Measurements from ENCODE around the gene FMN2.

FMN2 gene

DNA sequence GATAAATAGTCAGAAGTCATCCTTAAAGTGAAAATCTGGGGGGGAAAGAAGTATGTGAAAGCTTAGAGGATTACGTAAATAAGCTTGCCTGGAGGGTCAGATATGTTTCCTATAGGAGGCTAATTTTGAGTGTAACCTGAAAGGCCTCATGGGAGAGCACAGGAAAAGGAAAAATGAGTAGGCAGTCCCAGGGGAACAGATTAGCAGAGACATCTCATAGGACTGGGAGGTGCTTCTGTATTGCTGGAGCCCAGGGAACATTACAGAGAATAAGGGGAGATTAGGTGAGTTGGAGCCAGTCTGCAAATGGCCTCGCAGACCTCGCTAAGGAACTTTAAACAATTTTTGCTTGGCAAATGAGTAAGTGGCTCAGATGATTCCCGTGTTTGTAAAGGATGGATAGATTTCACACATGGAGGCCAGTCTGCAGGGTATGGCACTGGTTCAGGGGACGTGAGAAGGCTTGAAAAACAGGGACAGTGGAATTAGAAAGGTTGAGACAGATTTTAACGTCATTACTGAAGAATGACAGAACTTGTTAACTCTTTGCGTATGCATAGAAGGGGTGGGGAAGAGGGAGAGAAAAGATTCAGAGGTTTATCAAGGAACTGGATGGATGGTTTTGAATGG is 371.2 kb downstream of the FMN2 start:
- H3K4me3 ChIP-seq (ENCODE audit: control insufficient read depth in 1 of 7, extremely low read depth in 1 of 7, insufficient read depth in 4 of 7, low read depth in 2 of 7, low read length in 6 of 7) = no peak overlapping the region
- ChIA-PET POLR2A (no interaction called here), CTCF (interaction anchor here (1.3 kb wide), 1 partner anchor 8 kb away, joined by 4 read pairs; no protein-coding TSS in a partner anchor)
- H3K27me3 ChIP-seq (replicated peaks in 2 of 5; ENCODE audit: control insufficient read depth in 4 of 5, insufficient read depth in 5 of 5, low read length in 4 of 5) = peaks cover 0 to 6% (median 4%) of the 10 kb centered on the region in 5 experiments
- no peak for DNase-seq
- WGBS (ENCODE audit: insufficient coverage) = 92% methylated on average over 6 of the region's 7 CpGs
- H3K27ac ChIP-seq (ENCODE audit: insufficient read depth in 1 of 2, low read depth in 1 of 2, low read length in 2 of 2, poor library complexity in 1 of 2, severe bottlenecking in 2 of 2) = no peak overlapping the region
- H3K9me3 ChIP-seq (ENCODE audit: control extremely low read depth in 1 of 5, control insufficient read depth in 4 of 5, insufficient read depth in 2 of 5, low read depth in 1 of 5, low read length in 4 of 5) = no peaks in the 10 kb centered on the region
- H3K36me3 ChIP-seq (ENCODE audit: control insufficient read depth in 4 of 4, insufficient read depth in 4 of 4, low read length in 3 of 4) = no peaks in the 10 kb centered on the region
- H3K4me1 ChIP-seq (ENCODE audit: control extremely low read depth in 1 of 4, control insufficient read depth in 4 of 4, insufficient read depth in 4 of 4, low read length in 3 of 4) = no peaks in the 10 kb centered on the region

DNA sequence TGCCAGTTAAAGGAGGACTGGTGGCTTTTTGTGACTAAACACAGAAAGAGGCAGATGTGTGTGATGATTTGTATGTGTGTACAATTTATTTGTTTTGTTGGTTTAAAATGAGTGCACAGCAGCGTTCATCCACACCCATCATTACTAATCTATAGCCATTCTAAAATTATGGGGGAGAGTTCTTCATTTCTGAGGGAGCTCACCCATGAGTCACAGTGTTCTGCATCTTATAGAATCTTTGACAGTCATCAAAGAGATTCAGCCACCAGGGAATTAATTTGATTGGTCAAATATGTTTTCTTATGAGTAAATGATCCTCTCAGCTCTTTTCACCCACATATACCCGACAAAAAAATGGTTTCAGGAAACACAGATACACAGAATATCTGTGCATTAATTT is 372.4 kb downstream of the FMN2 start:
- no peak overlapping the region for H3K4me3 ChIP-seq (ENCODE audit: control insufficient read depth in 1 of 7, extremely low read depth in 1 of 7, insufficient read depth in 4 of 7, low read depth in 2 of 7, low read length in 6 of 7)
- no peak for DNase-seq
- WGBS (ENCODE audit: insufficient coverage) = no CpG with 5 or more reads among the region's 2 CpGs
- no peaks in the 10 kb centered on the region for H3K4me1 ChIP-seq (ENCODE audit: control extremely low read depth in 1 of 4, control insufficient read depth in 4 of 4, insufficient read depth in 4 of 4, low read length in 3 of 4)
- POLR2A ChIA-PET = no interaction called here
- CTCF ChIA-PET = interaction anchor here (1.1 to 1.3 kb wide), 2 partner anchors 9 to 18 kb away, joined by 3 to 4 read pairs; no protein-coding TSS in a partner anchor
- H3K36me3 ChIP-seq (ENCODE audit: control insufficient read depth in 4 of 4, insufficient read depth in 4 of 4, low read length in 3 of 4) = no peaks in the 10 kb centered on the region
- H3K9me3 ChIP-seq (ENCODE audit: control extremely low read depth in 1 of 5, control insufficient read depth in 4 of 5, insufficient read depth in 2 of 5, low read depth in 1 of 5, low read length in 4 of 5) = no peaks in the 10 kb centered on the region
- peaks cover 0 to 6% (median 4%) of the 10 kb centered on the region in 5 experiments for H3K27me3 ChIP-seq (replicated peaks in 2 of 5; ENCODE audit: control insufficient read depth in 4 of 5, insufficient read depth in 5 of 5, low read length in 4 of 5)
- H3K27ac ChIP-seq (ENCODE audit: insufficient read depth in 1 of 2, low read depth in 1 of 2, low read length in 2 of 2, poor library complexity in 1 of 2, severe bottlenecking in 2 of 2) = no peak overlapping the region

DNA sequence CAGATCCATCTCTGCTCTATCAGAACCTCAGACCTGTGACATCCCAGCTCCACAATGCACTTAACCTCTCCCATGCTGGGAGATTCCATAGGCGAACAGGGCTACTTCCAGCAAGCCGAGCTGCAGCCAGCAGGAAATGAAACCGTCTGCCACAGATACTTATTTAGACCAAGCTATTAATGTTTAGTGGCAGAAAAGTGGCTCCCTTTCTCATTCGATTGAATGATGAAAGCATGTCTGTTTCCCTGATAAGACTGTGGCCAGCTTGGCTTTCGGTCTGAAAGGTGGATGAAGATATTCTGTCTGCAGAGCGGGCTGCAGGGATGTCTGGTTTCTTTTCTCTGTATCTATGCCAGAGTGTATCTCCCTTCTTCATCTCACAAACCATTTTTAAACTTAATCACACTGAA is 373.9 kb downstream of the FMN2 start:
- ChIA-PET POLR2A (interaction anchor here (0.6 kb wide), 1 partner anchor 270 kb away, joined by 3 read pairs; no protein-coding TSS in a partner anchor), CTCF (no interaction called here)
- Histone ChIP-seq H3K27ac (ENCODE audit: insufficient read depth in 1 of 2, low read depth in 1 of 2, low read length in 2 of 2, poor library complexity in 1 of 2, severe bottlenecking in 2 of 2) (no peak overlapping the region), H3K36me3 (ENCODE audit: control insufficient read depth in 4 of 4, insufficient read depth in 4 of 4, low read length in 3 of 4) (no peaks in the 10 kb centered on the region), H3K4me3 (ENCODE audit: control insufficient read depth in 1 of 7, extremely low read depth in 1 of 7, insufficient read depth in 4 of 7, low read depth in 2 of 7, low read length in 6 of 7) (no peak overlapping the region), H3K4me1 (ENCODE audit: control extremely low read depth in 1 of 4, control insufficient read depth in 4 of 4, insufficient read depth in 4 of 4, low read length in 3 of 4) (no peaks in the 10 kb centered on the region), H3K9me3 (ENCODE audit: control extremely low read depth in 1 of 5, control insufficient read depth in 4 of 5, insufficient read depth in 2 of 5, low read depth in 1 of 5, low read length in 4 of 5) (no peaks in the 10 kb centered on the region), H3K27me3 (replicated peaks in 2 of 5; ENCODE audit: control insufficient read depth in 4 of 5, insufficient read depth in 5 of 5, low read length in 4 of 5) (peaks cover 0 to 6% (median 4%) of the 10 kb centered on the region in 5 experiments)
- 38% methylated on average over 2 of the region's 6 CpGs for WGBS (ENCODE audit: insufficient coverage)
- DNase-seq = no peak

DNA sequence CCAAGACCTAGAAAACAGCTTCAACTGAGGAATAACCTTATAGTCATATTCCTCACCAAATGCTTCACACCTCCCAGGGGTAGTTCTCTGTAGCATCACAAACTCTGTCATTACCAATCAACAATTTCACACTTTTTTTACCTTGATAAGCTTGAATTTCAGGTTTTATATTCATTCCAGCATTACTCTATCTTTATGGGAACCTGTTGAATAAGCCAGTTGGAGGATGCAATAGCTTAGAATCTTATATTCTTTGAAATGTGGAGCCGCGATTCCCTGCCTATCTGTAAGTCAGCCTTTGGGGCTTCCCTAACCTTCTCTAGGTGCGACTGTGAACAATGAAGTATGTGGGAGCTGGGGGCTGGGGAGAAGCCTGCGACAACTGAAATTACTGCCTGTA is 374.8 kb downstream of the FMN2 start:
- WGBS (ENCODE audit: insufficient coverage) = 83% methylated on average over 4 of the region's 4 CpGs
- H3K27me3 ChIP-seq (replicated peaks in 2 of 5; ENCODE audit: control insufficient read depth in 4 of 5, insufficient read depth in 5 of 5, low read length in 4 of 5) = peaks cover 0 to 6% (median 0%) of the 10 kb centered on the region in 5 experiments
- ChIA-PET CTCF (no interaction called here), POLR2A (no interaction called here)
- DNase-seq = no peak
- no peaks in the 10 kb centered on the region for H3K4me1 ChIP-seq (ENCODE audit: control extremely low read depth in 1 of 4, control insufficient read depth in 4 of 4, insufficient read depth in 4 of 4, low read length in 3 of 4)
- H3K27ac ChIP-seq (ENCODE audit: insufficient read depth in 1 of 2, low read depth in 1 of 2, low read length in 2 of 2, poor library complexity in 1 of 2, severe bottlenecking in 2 of 2) = no peak overlapping the region
- no peak overlapping the region for H3K4me3 ChIP-seq (ENCODE audit: control insufficient read depth in 1 of 7, extremely low read depth in 1 of 7, insufficient read depth in 4 of 7, low read depth in 2 of 7, low read length in 6 of 7)
- no peaks in the 10 kb centered on the region for H3K36me3 ChIP-seq (ENCODE audit: control insufficient read depth in 4 of 4, insufficient read depth in 4 of 4, low read length in 3 of 4)
- no peaks in the 10 kb centered on the region for H3K9me3 ChIP-seq (ENCODE audit: control extremely low read depth in 1 of 5, control insufficient read depth in 4 of 5, insufficient read depth in 2 of 5, low read depth in 1 of 5, low read length in 4 of 5)

DNA sequence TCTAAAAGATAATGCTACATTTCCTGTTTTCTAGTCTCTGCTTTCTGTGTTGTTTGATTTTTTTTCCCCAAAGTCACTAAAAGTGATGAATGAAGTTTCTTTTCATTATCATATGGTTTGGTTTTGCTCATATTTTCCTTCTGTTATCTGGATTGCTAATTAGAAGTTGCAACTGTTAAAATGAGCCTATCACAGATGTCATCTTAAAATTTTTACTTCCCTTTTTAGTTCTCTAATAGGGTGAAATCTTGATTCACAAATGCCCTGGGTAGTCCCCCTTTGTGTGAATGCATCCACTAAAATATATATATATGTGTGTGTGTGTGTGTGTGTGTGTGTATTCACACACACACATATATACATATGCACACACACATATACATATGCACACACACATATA is 376.2 kb downstream of the FMN2 start:
- H3K36me3 ChIP-seq (ENCODE audit: control insufficient read depth in 4 of 4, insufficient read depth in 4 of 4, low read length in 3 of 4) = no peaks in the 10 kb centered on the region
- H3K27ac ChIP-seq (ENCODE audit: insufficient read depth in 1 of 2, low read depth in 1 of 2, low read length in 2 of 2, poor library complexity in 1 of 2, severe bottlenecking in 2 of 2) = no peak overlapping the region
- H3K9me3 ChIP-seq (ENCODE audit: control extremely low read depth in 1 of 5, control insufficient read depth in 4 of 5, insufficient read depth in 2 of 5, low read depth in 1 of 5, low read length in 4 of 5) = no peaks in the 10 kb centered on the region
- DNase-seq = no peak
- POLR2A ChIA-PET = no interaction called here
- CTCF ChIA-PET = no interaction called here
- no peak overlapping the region for H3K4me3 ChIP-seq (ENCODE audit: control insufficient read depth in 1 of 7, extremely low read depth in 1 of 7, insufficient read depth in 4 of 7, low read depth in 2 of 7, low read length in 6 of 7)
- H3K27me3 ChIP-seq (replicated peaks in 2 of 5; ENCODE audit: control insufficient read depth in 4 of 5, insufficient read depth in 5 of 5, low read length in 4 of 5) = peaks cover 0 to 6% (median 0%) of the 10 kb centered on the region in 5 experiments
- no peaks in the 10 kb centered on the region for H3K4me1 ChIP-seq (ENCODE audit: control extremely low read depth in 1 of 4, control insufficient read depth in 4 of 4, insufficient read depth in 4 of 4, low read length in 3 of 4)

DNA sequence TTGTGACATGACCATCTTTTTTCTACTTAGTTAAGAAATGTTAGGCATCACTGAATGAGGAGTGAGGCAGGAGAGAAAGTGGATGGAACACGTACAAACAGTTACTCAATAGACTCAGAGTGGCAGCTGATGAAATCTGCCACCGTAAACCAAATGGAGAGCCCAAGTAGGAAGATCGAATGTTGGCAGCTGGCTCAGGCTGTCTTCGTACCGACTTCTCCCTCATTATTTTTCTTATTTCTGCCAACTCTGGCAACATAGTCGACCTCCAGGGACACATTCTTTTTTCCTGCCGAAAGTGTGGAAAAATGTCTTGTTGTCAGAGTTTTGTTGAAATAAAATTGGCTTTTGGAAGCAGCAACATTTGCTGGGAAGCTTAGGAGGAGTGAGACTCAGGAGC is 377.0 kb downstream of the FMN2 start:
- Histone ChIP-seq H3K9me3 (ENCODE audit: control extremely low read depth in 1 of 5, control insufficient read depth in 4 of 5, insufficient read depth in 2 of 5, low read depth in 1 of 5, low read length in 4 of 5) (no peaks in the 10 kb centered on the region), H3K27me3 (replicated peaks in 2 of 5; ENCODE audit: control insufficient read depth in 4 of 5, insufficient read depth in 5 of 5, low read length in 4 of 5) (peaks cover 0 to 6% (median 0%) of the 10 kb centered on the region in 5 experiments), H3K4me3 (ENCODE audit: control insufficient read depth in 1 of 7, extremely low read depth in 1 of 7, insufficient read depth in 4 of 7, low read depth in 2 of 7, low read length in 6 of 7) (no peak overlapping the region), H3K4me1 (ENCODE audit: control extremely low read depth in 1 of 4, control insufficient read depth in 4 of 4, insufficient read depth in 4 of 4, low read length in 3 of 4) (no peaks in the 10 kb centered on the region), H3K27ac (ENCODE audit: insufficient read depth in 1 of 2, low read depth in 1 of 2, low read length in 2 of 2, poor library complexity in 1 of 2, severe bottlenecking in 2 of 2) (no peak overlapping the region), H3K36me3 (ENCODE audit: control insufficient read depth in 4 of 4, insufficient read depth in 4 of 4, low read length in 3 of 4) (no peaks in the 10 kb centered on the region)
- 93% methylated on average over 7 of the region's 7 CpGs for whole genome bisulfite sequencing (ENCODE audit: insufficient coverage)
- POLR2A ChIA-PET = no interaction called here
- DNase-seq = no peak
- CTCF ChIA-PET = no interaction called here

DNA sequence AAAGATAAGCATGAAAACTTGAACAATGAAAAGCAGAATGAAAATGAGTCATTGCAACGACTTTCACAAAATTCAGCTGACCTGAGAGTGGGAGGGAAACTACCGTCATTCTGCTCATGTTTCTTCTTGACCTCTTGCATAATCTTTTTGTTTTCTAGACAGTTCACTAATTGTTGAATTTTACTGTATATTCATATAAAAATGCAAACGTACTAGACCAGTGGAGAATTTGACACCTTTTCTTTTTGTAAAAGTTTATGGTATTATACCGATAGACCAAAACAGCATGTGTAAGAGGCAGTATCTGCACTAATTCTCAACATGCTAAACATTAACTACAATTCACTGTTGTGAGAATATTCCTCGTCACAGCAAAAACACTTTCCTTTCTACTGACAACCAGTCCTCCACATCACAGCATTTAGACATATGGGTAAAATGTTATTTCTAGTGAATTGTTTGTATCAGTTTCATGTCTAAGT is 382.5 kb downstream of the FMN2 start:
- POLR2A ChIA-PET = no interaction called here
- H3K27ac ChIP-seq (ENCODE audit: insufficient read depth in 1 of 2, low read depth in 1 of 2, low read length in 2 of 2, poor library complexity in 1 of 2, severe bottlenecking in 2 of 2) = no peak overlapping the region
- H3K9me3 ChIP-seq (ENCODE audit: control extremely low read depth in 1 of 5, control insufficient read depth in 4 of 5, insufficient read depth in 2 of 5, low read depth in 1 of 5, low read length in 4 of 5) = no peaks in the 10 kb centered on the region
- no peak for DNase-seq
- WGBS (ENCODE audit: insufficient coverage) = 40% methylated on average over 1 of the region's 5 CpGs
- no peaks in the 10 kb centered on the region for H3K4me1 ChIP-seq (ENCODE audit: control extremely low read depth in 1 of 4, control insufficient read depth in 4 of 4, insufficient read depth in 4 of 4, low read length in 3 of 4)
- CTCF ChIA-PET = no interaction called here
- H3K27me3 ChIP-seq (replicated peaks in 2 of 5; ENCODE audit: control insufficient read depth in 4 of 5, insufficient read depth in 5 of 5, low read length in 4 of 5) = peaks cover 0 to 2% (median 0%) of the 10 kb centered on the region in 5 experiments
- H3K4me3 ChIP-seq (ENCODE audit: control insufficient read depth in 1 of 7, extremely low read depth in 1 of 7, insufficient read depth in 4 of 7, low read depth in 2 of 7, low read length in 6 of 7) = no peak overlapping the region
- H3K36me3 ChIP-seq (ENCODE audit: control insufficient read depth in 4 of 4, insufficient read depth in 4 of 4, low read length in 3 of 4) = no peaks in the 10 kb centered on the region
